ENCODE measurements around the gene IYD. TPM values are rescaled to one million over a fixed set of nuclear protein-coding genes. Genes with fewer than 3 reads are reported as not detected.

IYD gene
- total and polyA plus RNA-seq, 9 of the 15 experiments (the other 6 are each of a cell fraction or from before 2014, with no cell fraction given) = not detected

GRCh38 chr6:150417899-150418826 lies 49.4 kb downstream of the IYD start (continued):
- TF ChIP-seq KLF16 (IDR thresholded peaks at IDR 0.05) (no peak), ZNF232 (CRISPR knock-in tag; IDR thresholded peaks at IDR 0.05) (no peak), SMARCE1 (IDR thresholded peaks at IDR 0.05) (0 out of 2 replicates have a peak, but pooled peaks have one; percentile 20), NRF1 (conservative IDR thresholded peaks at IDR 0.05 in 1 of 2, IDR thresholded peaks at IDR 0.05 in 1 of 2) (no peak), ATF4 (CRISPR knock-in tag; IDR thresholded peaks at IDR 0.05) (0 out of 2 replicates have a peak, but pooled peaks have one; percentile 49), FOXK2 (conservative IDR thresholded peaks at IDR 0.05 in 1 of 2, IDR thresholded peaks at IDR 0.05 in 1 of 2; ENCODE audit: low read depth in 2 of 2) (no peak), POLR2AphosphoS2 (IDR thresholded peaks at IDR 0.05; ENCODE audit: low read length) (no peak), ARID3A (IDR thresholded peaks at IDR 0.05; ENCODE audit: borderline replicate concordance, low read depth, low read length) (peak; percentile 53; the same call in 1 of the 2 replicates), RBM14 (IDR thresholded peaks at IDR 0.05; ENCODE audit: borderline replicate concordance, insufficient read depth, low read depth, low read length) (no peak), SETDB1 (IDR thresholded peaks at IDR 0.05; ENCODE audit: low read length) (no peak), TAL1 (IDR thresholded peaks at IDR 0.05) (no peak), ZNF644 (tag; IDR thresholded peaks at IDR 0.05; ENCODE audit: low read depth) (no peak), KAT7 (CRISPR knock-in tag; IDR thresholded peaks at IDR 0.05; ENCODE audit: borderline replicate concordance) (no peak), FOXM1 (IDR thresholded peaks at IDR 0.05; ENCODE audit: low read depth) (no peak), FOXM1 (CRISPR knock-in tag; IDR thresholded peaks at IDR 0.05; ENCODE audit: low read depth) (no peak), BRD9 (IDR thresholded peaks at IDR 0.05; ENCODE audit: low read depth, partially characterized antibody) (peak; percentile 30), RNF219 (CRISPR knock-in tag; IDR thresholded peaks at IDR 0.05) (no peak), SMARCB1 (IDR thresholded peaks at IDR 0.05; ENCODE audit: insufficient read length, low read depth) (no peak), E2F1 (CRISPR knock-in tag; IDR thresholded peaks at IDR 0.05) (no peak), ELF2 (CRISPR knock-in tag; IDR thresholded peaks at IDR 0.05) (no peak), ZNF253 (CRISPR knock-in tag; conservative IDR thresholded peaks at IDR 0.05) (no peak), MECOM (CRISPR knock-in tag; IDR thresholded peaks at IDR 0.05) (no peak)
- TF ChIP-seq, protein P1, sequence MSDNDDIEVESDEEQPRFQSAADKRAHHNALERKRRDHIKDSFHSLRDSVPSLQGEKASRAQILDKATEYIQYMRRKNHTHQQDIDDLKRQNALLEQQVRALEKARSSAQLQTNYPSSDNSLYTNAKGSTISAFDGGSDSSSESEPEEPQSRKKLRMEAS (CRISPR knock-in tag; IDR thresholded peaks at IDR 0.05) = no peak

All from K562 (cell line).